IPS-NIHi7 (cell line): ENCODE measurements around the gene POLD1.
A peak's percentile ranks its signal among the peaks of the same experiment; 100 is the strongest.
"Not testable (repeated sequence)": the region's sequence is repeated elsewhere in the genome, so short reads cannot be mapped to it uniquely, and the experiment has no call there.

Source experiments
- DNase-seq: peaks from one replicate; pipeline ENCODE4 v3.0.0; 2012; ENCODE audit warnings: mixed read lengths; ENCODE audit errors: extremely low spot score

POLD1 gene

DNA sequence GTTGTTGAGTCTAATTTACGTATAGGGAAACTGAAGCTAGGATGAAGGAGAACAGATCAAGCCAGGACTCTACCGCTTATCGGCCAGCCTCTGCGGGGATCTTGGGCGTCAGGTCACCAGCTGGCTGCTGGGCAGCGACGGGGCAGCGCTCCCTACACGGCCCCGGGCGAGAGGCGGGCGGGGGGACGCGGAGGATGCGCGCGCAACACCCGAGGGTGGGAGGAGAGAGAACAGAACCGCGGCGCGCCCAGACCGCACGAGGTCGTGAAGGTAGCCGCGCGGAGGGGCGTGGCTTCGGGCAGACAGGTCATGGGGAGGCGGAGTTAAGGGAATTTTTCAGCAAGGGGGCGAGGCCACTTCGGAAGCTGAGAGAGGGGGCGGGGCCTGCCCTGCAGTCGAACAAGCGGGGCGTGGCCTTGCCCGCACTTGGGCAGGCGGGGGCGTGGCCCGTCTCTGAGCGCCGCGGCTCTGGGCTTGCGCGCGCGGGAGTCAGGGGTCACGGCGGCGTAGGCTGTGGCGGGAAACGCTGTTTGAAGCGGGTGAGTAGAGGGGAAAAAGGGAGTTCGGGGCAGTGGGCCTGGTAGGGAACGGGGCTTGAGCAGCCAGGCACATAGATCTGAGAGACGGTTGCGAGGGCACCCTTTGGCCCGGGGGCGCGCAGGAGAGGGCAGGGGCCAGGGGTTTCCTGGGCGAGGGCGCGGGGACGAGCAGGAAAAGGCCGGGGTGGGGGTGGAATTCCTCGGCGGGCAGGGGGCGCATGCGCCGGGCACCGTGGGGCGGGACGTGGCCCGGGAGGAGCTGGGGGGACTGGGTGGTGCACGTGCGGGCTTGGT, at the start of gene POLD1:
Gene POLD1 (plus strand): TSS at position 496 of the 833 bp plus-strand sequence. CDS start 14,505 bp downstream, outside the sequence.
- DNase-seq: peak; percentile 98

DNA sequence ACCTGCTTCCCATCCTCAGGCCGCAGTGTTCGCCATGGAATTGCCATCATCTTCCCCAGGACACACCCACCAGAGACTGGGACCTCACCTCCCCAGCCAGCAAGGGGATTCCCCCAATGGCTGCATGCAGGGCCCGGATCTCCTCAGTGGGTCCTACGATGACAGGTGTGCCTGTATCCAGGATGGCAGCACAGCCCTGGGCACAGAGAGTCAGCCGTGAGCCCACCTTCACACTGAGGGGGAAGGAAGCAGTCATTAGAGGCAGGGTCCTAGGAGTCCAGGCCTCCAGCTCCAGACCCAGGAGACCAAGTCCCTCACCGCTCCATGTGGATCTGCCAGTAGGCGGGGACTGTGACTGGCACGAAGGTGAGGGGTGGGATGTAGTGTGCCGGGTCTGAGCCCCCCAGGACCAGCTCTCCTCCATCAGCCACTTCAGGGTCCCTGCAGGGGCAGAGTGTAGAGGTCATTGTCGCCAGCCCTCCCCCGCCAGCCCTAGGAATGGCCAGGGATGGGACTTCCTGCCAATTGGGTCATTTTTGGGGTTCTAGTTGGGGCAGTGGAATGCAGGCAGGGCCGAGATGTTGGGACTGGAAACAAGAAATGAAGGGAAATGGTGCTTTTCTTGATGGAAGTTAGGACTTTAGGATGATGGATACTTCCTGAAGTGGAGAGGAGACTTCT, 49.3 kb upstream of the POLD1 start:
- DNase-seq: no peak

DNA sequence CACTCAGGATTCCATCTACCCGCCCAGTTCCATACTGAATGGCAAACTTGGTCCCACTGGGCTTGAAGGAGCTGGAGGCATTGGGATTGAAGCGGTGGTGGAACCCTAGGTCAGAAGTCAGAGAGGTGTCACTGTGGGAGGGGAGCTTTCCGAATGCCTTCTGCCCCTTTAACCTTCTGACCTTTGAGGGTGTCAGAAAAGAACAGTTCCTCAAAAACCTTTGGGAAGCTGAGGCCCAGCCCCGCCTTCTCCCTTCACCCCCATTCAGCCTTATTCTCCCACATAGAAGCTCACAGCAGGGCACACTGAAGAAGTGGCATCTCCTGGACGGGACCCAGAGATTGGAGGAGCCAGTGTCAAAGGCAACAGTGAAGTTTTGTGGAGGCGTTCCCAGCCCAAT, 47.1 kb upstream of the POLD1 start:
- not testable (repeated sequence) for DNase-seq

DNA sequence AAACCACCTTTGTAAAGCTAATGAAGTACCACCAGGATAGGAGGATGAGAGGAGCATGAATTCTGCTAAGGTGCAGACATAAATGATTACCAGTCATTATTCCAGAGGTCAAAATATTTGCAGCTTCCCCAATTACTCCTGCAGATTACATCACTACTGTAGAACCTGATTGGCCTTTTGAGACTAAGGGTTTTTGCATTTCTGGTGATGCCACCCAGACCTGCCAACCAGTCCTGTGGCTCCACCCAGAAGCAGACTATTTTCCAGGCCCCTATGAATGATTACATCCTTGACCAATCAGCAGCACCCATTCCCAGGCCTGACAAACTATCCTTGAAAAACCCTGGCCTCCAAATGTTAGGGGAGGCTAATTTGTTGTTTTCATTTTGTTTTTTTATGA, 43.8 kb upstream of the POLD1 start:
- DNase-seq: no peak

DNA sequence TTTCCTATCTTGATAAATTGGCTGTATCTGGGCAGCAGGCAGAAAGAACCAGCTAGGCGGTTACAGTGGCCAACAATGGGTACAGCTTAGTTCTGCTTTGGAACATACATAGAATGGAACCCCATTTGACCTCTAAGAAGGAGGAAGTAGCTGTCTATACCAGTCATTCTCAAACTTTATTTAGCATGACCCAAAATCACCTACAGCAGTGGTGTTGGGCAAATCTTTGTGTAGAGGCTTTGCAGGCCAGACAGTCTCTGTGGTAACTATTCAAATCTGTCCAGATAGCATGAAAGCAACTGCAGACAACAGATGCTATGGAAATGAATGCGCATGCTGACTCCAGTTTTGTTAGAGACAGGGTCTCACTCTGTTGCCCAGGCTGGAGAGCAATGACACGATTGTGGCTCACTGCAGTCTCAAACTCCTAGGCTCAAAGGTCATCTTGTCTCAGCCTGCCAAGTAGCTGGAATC, 43.0 kb upstream of the POLD1 start:
- no peak for DNase-seq

DNA sequence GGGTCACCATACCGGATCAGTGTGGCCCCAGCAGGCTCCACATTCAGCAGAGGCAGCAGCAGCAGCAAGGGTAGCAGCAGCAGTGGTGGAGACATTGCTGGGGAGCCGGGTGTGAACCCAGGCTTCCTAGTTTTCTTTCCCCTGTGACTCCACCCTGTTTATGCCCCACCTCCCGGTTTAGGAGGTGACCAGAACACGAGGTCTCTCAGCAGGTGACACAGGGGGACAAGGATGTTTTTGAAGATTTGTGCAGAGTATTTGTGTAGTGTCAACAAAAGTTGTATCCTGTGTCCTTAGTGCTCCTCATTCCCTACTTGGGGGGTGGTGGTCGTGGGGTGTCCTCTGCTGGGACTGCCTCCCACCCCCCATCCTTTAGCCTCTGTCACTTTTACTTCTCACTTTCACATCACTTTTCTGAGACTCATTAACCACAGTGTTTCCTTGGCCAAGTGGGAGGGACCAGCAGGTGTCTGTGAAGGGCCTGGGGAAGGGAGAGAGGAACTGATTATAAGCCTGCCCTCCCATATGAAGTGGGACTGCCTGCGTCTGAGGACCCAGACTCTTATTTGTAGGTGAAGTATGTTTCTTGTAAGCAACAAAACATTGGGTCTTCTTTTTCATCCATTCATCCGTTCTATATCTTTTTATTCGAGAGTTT, 39.4 kb upstream of the POLD1 start:
- DNase-seq: no peak

DNA sequence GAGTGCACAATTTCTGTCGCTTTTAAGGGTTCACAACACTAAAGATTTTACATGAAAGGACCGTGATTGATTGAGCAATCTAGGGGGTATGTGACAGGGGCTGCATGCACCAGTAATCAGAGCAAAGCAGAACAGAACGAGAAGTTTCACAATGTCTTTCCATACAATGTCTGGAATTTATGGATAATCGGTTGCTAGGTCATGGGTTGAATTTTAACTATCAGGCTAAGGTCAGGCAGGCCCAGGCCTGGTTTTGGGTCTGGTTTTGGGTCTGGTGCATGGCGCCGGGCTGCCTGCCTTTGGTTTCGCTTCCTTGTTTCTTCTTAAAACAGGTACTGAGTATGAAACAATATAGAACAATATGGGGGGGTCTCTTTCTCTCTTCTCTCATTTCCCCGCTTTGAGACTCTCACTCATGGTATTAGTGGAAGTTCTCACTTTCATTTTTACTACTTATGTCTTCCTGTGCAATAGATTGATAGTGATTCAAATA, 37.0 kb upstream of the POLD1 start:
- DNase-seq: not testable (repeated sequence)

DNA sequence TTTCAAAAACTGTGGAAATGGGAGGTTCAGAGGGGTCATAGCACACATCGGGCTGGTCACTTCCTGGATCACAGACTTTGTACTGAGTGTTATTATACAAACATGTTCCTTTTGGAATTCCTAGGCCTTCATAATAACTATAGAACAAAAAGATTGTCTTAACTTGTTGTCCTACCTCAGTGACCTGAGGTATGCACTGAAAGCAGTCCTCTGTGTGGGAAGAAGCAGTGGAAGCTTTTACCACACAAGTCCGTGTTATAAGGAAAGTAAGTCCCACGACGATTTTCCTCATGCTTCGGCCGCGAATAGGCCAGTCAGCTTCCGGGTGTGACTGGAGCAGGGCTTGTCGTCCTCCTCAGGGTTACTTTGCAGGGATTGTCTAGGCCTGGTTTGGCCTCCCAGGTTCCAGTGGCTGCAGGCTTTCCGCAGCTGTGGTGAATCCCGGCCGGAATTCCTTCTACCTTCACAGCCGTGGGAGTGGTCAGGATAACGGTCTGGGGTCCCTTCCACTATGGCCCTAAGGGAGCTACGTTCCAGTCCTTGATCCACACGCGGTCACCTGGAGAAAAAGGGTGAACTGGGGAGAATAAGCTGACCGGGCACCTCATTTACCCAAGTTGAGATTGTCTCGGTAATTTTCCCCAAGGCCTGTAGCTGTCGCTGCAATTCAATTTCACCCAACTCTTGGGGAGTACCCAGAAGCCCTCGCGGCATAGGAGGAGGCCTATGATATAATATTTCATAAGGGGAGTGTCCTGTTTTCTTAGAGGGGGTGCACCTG, 34.7 kb upstream of the POLD1 start:
- DNase-seq: no peak

DNA sequence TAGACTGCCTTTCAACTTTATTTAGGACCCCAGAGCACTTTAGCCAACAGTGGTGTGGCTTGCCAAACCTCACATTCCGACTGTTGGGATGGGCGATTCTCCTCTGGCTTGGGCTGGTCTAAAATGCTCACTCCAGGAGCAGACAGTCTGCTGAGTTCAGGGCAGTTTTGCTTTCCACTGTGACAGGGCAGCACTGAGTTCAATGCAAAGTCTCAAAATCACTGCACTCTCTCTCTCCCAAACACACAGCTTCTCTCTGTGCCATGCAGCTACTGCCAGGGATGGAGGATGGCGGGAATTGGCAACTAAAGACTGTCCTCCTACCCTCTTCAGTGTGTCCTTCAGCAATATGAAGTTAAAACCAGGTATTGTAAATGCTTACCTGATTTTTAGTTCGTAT, 31.9 kb upstream of the POLD1 start:
- DNase-seq: no peak

DNA sequence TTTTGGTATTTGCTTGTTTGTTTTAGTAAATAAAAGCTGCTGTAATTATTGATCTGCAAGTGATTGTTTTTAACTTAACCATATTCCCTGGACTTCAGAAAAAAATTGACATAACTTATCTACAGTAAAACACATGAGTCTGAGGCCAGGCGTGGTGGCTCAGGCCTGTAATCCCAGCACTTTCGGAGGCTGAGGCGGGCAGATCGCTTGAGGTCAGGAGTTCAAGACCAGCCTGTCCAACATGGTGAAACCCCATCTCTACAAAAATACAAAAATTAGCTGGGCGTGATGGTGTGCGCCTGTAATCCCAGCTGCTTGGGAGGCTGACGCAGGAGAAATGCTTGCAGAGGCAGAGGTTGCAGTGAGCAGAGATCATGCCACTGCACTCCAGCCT, 30.7 kb upstream of the POLD1 start:
- DNase-seq: not testable (repeated sequence)

DNA sequence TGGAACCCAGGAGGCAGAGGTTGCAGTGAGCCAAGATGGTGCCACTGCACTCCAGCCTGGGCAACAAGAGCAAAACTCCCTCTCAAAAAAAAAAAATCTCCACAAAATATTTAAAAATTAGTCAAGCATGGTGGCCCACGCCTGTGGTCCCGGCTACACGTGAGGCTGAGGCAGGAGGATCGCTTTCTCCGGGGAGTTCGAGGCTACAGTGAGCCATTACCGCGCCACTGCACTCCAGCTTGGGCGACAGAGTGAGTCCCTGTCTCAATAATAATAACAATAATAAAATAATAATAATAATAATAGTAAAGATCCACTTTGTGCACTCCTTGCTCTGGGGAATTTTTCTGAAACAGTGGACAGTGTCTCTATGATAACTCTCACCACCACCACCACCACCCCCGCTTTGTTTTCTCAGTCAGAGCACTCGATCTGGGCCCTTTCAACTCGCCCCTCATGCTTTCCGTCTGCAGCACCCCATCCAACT, 27.4 kb upstream of the POLD1 start:
- no peak for DNase-seq

DNA sequence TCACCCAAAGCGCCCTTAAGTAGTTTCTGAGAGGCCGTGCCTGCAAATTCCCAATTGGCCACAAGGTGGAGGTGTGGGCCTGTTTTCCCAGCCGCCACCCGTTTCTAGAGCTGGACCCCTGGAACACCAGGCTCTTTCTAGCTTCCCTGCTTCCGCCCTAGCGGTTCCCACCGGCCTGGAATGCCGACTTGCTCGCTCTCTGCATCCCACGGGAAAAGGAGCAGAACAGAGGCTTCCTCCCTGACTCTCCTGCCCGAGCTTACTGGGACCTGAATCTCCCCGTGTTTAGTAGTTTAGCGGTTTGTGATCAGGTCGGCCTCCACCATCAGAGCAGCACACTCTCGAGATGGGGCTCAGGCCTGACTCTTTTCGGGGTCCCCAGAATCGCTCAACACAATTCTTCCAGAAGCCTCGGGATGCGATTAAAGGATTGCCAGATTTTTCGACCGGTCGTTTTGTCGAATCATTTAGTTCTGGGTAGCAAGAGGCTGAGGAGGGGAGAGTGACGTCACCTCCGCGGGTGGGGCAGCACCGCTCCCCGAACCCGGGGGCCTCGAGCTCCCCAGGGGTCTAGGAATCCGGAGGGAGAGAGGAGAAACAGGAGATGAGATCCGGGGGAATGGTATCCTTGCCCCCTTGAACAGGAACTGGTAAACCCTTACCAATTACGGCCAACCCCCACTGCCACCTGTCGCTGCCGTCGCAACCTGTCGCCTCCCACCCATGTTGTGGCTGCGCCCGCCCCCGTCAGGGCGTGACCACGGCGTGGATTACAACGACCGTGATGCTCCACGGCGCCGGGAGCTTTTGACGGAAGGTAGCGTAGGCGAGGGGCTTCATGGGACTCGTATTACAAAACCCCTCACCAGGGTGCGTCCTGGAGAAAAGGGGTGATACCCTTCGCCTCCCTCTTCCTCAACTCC, 26.7 kb upstream of the POLD1 start:
- DNase-seq: peak; percentile 56

DNA sequence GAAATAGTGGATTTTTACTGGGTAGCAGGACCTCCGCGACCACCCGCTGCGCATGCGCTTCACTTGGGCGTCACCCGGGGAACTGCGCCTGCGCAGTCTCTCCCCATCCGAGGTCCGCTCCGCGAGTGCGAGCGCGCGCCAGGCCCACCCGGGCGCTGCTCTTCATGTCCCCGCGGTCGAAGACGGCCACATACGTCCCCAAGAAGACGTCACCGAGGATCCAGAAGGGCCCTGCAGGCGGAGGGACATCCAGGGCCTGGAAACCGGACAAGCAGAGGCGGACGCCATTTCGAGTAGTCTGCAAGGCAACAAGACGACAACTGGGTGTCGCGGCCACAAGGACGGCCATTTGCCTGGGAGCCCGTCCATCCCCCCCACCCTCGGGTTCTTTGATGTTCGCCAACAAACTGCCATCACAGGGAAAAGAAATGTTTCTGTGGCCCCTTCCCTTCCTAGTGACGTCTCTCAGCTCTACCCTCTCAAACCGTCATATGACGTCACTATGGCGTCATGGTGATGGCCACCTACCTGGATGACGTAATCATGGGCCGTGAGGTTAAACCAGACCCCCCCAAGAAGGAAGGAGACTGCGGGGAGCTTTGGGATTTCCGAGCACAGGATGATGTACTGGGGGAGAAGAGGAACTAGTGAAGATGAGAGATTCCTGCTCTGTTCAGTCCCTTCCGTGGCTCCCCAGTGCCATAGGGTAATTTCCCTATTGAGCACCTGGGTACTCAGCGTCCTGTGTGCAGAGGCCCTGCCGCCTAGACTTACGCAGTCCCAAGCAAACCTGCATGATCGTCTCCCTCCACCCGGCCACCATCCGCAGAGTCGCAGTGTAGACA, 25.4 kb upstream of the POLD1 start:
- DNase-seq: no peak

DNA sequence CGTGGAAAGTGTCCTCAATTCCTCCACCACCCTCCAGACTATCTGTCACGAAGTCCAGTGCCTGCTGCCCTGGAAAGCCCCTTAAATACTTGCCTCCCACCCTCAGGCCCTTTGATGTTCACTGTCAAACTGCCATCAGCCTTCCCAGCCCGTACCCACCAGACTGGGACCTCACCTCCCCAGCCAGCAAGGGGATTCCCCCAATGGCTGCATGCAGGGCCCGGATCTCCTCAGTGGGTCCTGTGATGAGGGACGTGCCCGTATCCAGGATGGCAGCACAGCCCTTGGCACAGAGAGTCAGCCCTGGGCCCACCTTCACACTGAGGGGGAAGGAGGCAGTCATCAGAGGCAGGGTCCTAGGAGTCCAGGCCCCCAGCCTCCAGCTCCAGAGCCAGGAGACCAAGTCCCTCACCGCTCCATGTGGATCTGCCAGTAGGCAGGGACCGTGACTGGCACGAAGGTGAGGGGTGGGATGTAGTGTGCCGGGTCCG, 24.8 kb upstream of the POLD1 start:
- DNase-seq: no peak

DNA sequence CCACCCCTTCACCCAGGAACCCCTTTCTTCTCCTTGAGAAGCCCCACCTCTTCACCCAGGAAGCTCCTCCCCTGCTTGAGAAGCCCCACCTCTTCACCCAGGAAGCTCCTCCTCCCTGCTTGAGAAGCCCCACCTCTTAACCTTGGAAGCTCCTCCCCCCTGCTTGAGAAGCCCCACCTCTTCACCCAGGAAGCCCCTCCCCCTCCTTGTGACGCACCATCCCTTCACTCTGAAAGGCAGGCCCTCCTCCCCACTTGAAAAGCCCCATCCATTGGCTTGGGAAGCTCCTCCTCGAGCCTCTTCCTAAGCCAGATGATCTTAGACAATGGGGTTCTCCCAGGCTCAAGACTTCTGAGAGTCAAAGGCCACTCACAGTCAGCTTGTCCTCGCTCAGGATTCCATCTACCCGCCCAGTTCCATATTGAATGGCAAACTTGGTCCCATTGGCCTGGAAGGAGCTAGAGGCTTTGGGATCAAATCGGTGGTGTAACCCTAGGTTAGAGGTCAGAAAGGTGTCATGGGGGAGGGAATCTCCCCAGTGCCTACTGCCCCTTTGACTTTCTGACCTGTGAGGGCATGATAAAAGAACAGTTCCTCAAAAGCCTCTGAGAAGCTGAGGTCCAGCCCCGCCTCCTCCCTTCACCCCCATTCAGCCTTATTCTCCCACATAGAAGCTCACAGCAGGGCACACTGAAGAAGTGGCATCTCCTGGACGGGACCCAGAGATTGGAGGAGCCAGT, 22.7 kb upstream of the POLD1 start:
- DNase-seq: peak; percentile 34

DNA sequence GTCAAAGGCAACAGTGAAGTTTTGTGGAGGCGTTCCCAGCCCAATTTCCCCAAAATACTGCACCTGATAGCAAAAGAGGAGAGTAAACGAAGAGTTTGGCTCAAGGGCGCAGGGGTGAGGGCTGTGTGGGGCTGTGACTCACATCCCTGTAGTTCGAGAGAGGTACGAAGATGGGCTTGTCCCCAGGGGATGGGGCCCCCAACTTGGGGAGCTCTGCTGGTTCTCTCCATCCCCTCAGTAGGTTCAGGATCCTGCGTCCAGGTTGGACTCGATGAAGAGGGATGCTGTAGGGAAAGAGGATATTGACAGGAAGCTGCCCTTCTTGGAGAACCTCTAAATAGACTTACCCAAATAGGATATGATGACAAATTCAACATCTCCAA, 22.1 kb upstream of the POLD1 start:
- no peak for DNase-seq

DNA sequence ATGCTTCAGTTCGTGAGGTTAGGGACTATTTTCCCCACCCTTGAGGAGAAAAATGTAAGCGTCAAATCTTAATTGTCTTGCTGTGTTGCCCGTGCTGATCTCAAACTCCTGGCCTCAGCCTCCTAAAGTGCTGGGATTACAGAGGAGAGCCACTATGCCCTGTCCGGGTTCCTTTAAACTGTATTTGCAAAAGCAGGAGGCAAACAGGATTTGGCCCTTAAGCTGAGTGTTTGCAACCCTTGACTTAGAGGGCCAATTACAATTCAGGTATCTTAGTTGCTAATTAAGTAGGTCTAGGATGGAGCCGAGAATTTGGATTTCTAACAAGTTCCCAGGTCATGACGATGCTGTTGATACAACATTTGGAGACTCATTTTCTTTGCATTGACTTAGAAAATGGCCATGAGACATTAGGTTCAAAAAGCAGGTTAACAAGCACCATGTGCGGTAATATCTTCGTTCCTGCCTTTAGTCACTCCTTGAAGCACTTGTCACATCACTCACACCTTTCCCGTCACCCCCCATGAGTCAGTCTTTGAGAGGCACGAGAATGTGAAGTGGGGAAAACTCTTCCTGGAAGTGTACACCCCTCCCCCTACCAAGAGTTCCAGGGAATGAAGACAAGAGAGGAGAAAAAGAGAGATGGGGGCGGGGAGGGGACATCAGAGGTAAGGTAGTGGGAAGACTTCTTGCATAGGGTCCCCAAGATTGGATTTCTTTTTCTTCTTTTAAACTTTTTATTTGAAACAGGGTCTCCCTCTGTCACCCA, 21.3 kb upstream of the POLD1 start:
- no peak for DNase-seq
